Measurements from ENCODE around the gene RNF26.

DNA sequence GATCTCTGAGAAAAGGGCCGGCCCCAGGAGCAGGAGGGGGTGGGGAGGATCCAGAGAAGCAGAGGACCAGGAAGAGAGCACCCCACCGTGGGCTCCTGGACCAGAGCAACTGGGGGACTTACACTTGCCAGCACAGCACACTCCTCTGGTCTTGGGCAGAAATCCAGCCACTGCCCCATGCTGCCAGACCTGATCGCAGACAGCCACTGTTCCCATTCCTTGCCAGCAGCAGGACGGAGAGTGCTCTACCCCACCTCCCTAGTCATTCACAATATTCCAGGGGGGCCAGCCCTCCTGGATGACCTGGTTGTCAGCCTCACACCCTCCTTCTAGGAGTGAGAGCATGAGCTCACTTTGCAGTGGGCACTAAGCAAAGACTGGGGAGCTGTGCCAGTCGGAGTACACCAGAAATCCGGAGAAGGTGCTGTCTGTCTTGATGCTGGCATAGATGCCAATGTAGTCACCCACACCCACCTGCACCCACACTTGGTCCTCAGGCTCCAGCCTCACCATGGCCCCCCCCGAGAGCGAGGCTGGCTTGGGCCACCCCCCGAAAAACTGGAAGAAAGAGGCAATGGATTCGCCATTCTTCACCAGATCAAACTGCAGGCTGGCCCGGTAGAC is 4.8 kb downstream of the RNF26 start:
- TF ChIP-seq, protein P1, sequence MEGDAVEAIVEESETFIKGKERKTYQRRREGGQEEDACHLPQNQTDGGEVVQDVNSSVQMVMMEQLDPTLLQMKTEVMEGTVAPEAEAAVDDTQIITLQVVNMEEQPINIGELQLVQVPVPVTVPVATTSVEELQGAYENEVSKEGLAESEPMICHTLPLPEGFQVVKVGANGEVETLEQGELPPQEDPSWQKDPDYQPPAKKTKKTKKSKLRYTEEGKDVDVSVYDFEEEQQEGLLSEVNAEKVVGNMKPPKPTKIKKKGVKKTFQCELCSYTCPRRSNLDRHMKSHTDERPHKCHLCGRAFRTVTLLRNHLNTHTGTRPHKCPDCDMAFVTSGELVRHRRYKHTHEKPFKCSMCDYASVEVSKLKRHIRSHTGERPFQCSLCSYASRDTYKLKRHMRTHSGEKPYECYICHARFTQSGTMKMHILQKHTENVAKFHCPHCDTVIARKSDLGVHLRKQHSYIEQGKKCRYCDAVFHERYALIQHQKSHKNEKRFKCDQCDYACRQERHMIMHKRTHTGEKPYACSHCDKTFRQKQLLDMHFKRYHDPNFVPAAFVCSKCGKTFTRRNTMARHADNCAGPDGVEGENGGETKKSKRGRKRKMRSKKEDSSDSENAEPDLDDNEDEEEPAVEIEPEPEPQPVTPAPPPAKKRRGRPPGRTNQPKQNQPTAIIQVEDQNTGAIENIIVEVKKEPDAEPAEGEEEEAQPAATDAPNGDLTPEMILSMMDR (conservative IDR thresholded peaks at IDR 0.05) = no peak
- TF ChIP-seq ZFX (IDR thresholded peaks at IDR 0.05) = no peak
